IMR-90 (cell line): ENCODE measurements around the gene RASGRP2. TPM values are rescaled to one million over a fixed set of nuclear protein-coding genes. Genes with fewer than 3 reads are reported as not detected.

Experiments
- ATAC-seq: fragments of 200-7000 bp; cut with Tn5 transposase; 2 replicates; pipeline ENCODE4 v1.9.1; 2020; ENCODE audit warnings: low read depth, mild to moderate bottlenecking, moderate library complexity
- BruUV-seq: library from RNA; stranded (reverse); fragments of 400-500 nt; replicated peaks from 2 replicates; lab custom pipeline; 2021; lab: Mats Ljungman, UMichigan
- CTCF ChIA-PET: fragments of 300-600 bp; formaldehyde crosslinking; extraction: SDS; loops from one replicate; lab custom pipeline; 2021; ENCODE audit warnings: antibody characterized with exemption; lab: Yijun Ruan, JAX
- POLR2A ChIA-PET: fragments of 300-600 bp; sonication (Branson Sonifier 250); formaldehyde crosslinking; loops from one replicate; lab custom pipeline; 2022; ENCODE audit warnings: antibody characterized with exemption; ENCODE audit not compliant: unreplicated experiment; lab: Charles Lee
- DNase-seq: peaks from one replicate; pipeline ENCODE4 v3.0.0; 2013
- H2AFZ ChIP-seq: replicated peaks from 2 replicates; pipeline ENCODE3; 2013; ENCODE audit warnings: low read length, mild to moderate bottlenecking; ENCODE audit not compliant: poor library complexity
- H2AK5ac ChIP-seq: 2 replicates; pipeline ENCODE4 v1.6.1; 2013; ENCODE audit warnings: low read depth, low read length, inconsistent platforms
- H2AK9ac ChIP-seq: replicated peaks from 2 replicates; pipeline ENCODE3; 2013; ENCODE audit warnings: mild to moderate bottlenecking, low read depth, low read length, moderate library complexity; ENCODE audit not compliant: poor library complexity
- H2BK120ac ChIP-seq: 2 replicates; pipeline ENCODE4 v1.6.1; 2013; ENCODE audit warnings: low read depth, low read length, inconsistent platforms
- H2BK15ac ChIP-seq: 3 replicates; pipeline ENCODE4 v1.6.1; 2013; ENCODE audit warnings: low read depth, low read length, inconsistent platforms
- H2BK20ac ChIP-seq: 2 replicates; pipeline ENCODE4 v1.6.1; 2013; ENCODE audit warnings: low read depth, mild to moderate bottlenecking, inconsistent platforms, low read length, moderate library complexity
- H2BK5ac ChIP-seq: 2 replicates; pipeline ENCODE4 v1.6.1; 2013; ENCODE audit warnings: mild to moderate bottlenecking, low read depth, low read length, inconsistent platforms; ENCODE audit not compliant: poor library complexity, severe bottlenecking
- H3K14ac ChIP-seq: replicated peaks from 2 replicates; pipeline ENCODE4 v1.6.1; 2013; ENCODE audit warnings: low read depth, low read length, inconsistent platforms
- H3K18ac ChIP-seq: 2 replicates; pipeline ENCODE4 v1.6.1; 2013; ENCODE audit warnings: low read depth, low read length, control low read depth
- H3K23ac ChIP-seq: 2 replicates; pipeline ENCODE4 v1.6.1; 2013; ENCODE audit warnings: low read depth, low read length, inconsistent platforms
- H3K27ac ChIP-seq: 2 replicates; pipeline ENCODE4 v1.5.1; 2013; ENCODE audit warnings: mild to moderate bottlenecking, control low read depth, low read length; ENCODE audit not compliant: insufficient read depth
- H3K27me3 ChIP-seq: 2 replicates; pipeline ENCODE4 v1.6.1; 2013; ENCODE audit warnings: low read length; ENCODE audit not compliant: control insufficient read depth, insufficient read depth
- H3K36me3 ChIP-seq: 2 replicates; pipeline ENCODE4 v1.6.1; 2013; ENCODE audit warnings: low read length, mixed read lengths; ENCODE audit not compliant: control insufficient read depth, insufficient read depth
- H3K4ac ChIP-seq: 2 replicates; pipeline ENCODE4 v1.6.1; 2013; ENCODE audit warnings: low read depth, low read length, inconsistent platforms
- H3K4me1 ChIP-seq: 2 replicates; pipeline ENCODE4 v1.6.1; 2013; ENCODE audit warnings: low read length, mixed read lengths; ENCODE audit not compliant: control insufficient read depth, insufficient read depth
- H3K4me2 ChIP-seq: 2 replicates; pipeline ENCODE4 v1.6.1; 2013; ENCODE audit warnings: low read depth, mild to moderate bottlenecking, control low read depth, low read length, moderate library complexity
- H3K4me3 ChIP-seq: 2 replicates; pipeline ENCODE4 v1.5.1; 2013; ENCODE audit warnings: low read depth, mild to moderate bottlenecking, control low read depth, low read length, moderate library complexity; ENCODE audit not compliant: insufficient read depth
- H3K56ac ChIP-seq: 2 replicates; pipeline ENCODE4 v1.6.1; 2013; ENCODE audit warnings: low read length, inconsistent platforms; ENCODE audit not compliant: insufficient read depth; ENCODE audit errors: extremely low read depth
- H3K79me1 ChIP-seq, 2 experiments: 2 replicates each; pipeline ENCODE4 v1.6.1; 2013; ENCODE audit warnings: low read length in 2 of 2, inconsistent platforms in 1 of 2, low read depth in 1 of 2
- H3K9ac ChIP-seq: 2 replicates; pipeline ENCODE4 v1.6.1; 2013; ENCODE audit warnings: low read depth, low read length, control low read depth
- H3K9me1 ChIP-seq: 2 replicates; pipeline ENCODE4 v1.6.1; 2013; ENCODE audit warnings: low read length, inconsistent platforms; ENCODE audit not compliant: insufficient read depth
- H3K9me3 ChIP-seq: 2 replicates; pipeline ENCODE4 v1.6.1; 2013; ENCODE audit warnings: low read length; ENCODE audit not compliant: control insufficient read depth, insufficient read depth
- H4K20me1 ChIP-seq: 2 replicates; pipeline ENCODE4 v1.6.1; 2013; ENCODE audit warnings: low read length, inconsistent platforms; ENCODE audit not compliant: insufficient read depth
- H4K5ac ChIP-seq: 2 replicates; pipeline ENCODE4 v1.6.1; 2013; ENCODE audit warnings: mild to moderate bottlenecking, low read depth, low read length, control low read depth
- H4K8ac ChIP-seq, 2 experiments: 2 replicates each; pipeline ENCODE4 v1.6.1; 2013; ENCODE audit warnings: low read depth in 2 of 2, low read length in 2 of 2, control low read depth in 1 of 2, inconsistent platforms in 1 of 2
- H4K91ac ChIP-seq: 2 replicates; pipeline ENCODE4 v1.6.1; 2013; ENCODE audit warnings: low read depth, low read length, inconsistent platforms; ENCODE audit not compliant: insufficient read depth
- BHLHE40 ChIP-seq: fragments of 150-350 bp; IDR thresholded peaks from 2 replicates; pipeline ENCODE4 v1.6.1; 2016; ENCODE audit warnings: mild to moderate bottlenecking, low read depth, low read length
- CEBPB ChIP-seq: IDR thresholded peaks from 2 replicates; pipeline ENCODE4 v1.6.1; 2012; ENCODE audit warnings: low read depth, low read length, improper control_type of control experiment
- CHD1 ChIP-seq: IDR thresholded peaks from 2 replicates; pipeline ENCODE4 v1.6.1; 2012; ENCODE audit warnings: low read depth, low read length, improper control_type of control experiment
- CTCF ChIP-seq: conservative IDR thresholded peaks from 2 replicates; pipeline ENCODE4 v1.5.1; 2012; ENCODE audit warnings: mild to moderate bottlenecking, low read depth, low read length, improper control_type of control experiment
- FOS ChIP-seq: fragments of 150-350 bp; IDR thresholded peaks from 2 replicates; pipeline ENCODE4 v1.6.1; 2016; ENCODE audit warnings: low read depth, low read length
- MAFK ChIP-seq: IDR thresholded peaks from 2 replicates; pipeline ENCODE4 v1.6.1; 2012; ENCODE audit warnings: low read depth, low read length, improper control_type of control experiment
- MAZ ChIP-seq: IDR thresholded peaks from 2 replicates; pipeline ENCODE4 v1.6.1; 2012; ENCODE audit warnings: low read depth, mild to moderate bottlenecking, low read length, improper control_type of control experiment, moderate library complexity, borderline replicate concordance
- MXI1 ChIP-seq: IDR thresholded peaks from 2 replicates; pipeline ENCODE4 v1.6.1; 2012; ENCODE audit warnings: low read depth, mild to moderate bottlenecking, low read length, moderate library complexity, borderline replicate concordance
- NFE2L2 ChIP-seq: fragments of 150-350 bp; IDR thresholded peaks from 2 replicates; pipeline ENCODE4 v1.6.1; 2016; ENCODE audit warnings: low read depth, mild to moderate bottlenecking, low read length
- POLR2A ChIP-seq: IDR thresholded peaks from 2 replicates; pipeline ENCODE4 v1.6.1; 2012; ENCODE audit warnings: mild to moderate bottlenecking, low read depth, low read length
- RAD21 ChIP-seq: IDR thresholded peaks from 2 replicates; pipeline ENCODE4 v1.6.1; 2012; ENCODE audit warnings: low read length, improper control_type of control experiment
- RCOR1 ChIP-seq: IDR thresholded peaks from 2 replicates; pipeline ENCODE4 v1.6.1; 2012; ENCODE audit warnings: mild to moderate bottlenecking, low read length, improper control_type of control experiment; ENCODE audit not compliant: insufficient replicate concordance
- RFX5 ChIP-seq: IDR thresholded peaks from 2 replicates; pipeline ENCODE4 v1.8.0; 2012; ENCODE audit warnings: low read depth, mild to moderate bottlenecking, low read length, moderate library complexity
- SMC3 ChIP-seq: fragments of 150-350 bp; IDR thresholded peaks from 2 replicates; pipeline ENCODE4 v1.6.1; 2016; ENCODE audit warnings: low read depth, mild to moderate bottlenecking, antibody characterized with exemption, low read length, moderate library complexity
- USF2 ChIP-seq: fragments of 150-350 bp; IDR thresholded peaks from 2 replicates; pipeline ENCODE4 v1.6.1; 2017; ENCODE audit warnings: mild to moderate bottlenecking, antibody characterized with exemption, low read length, low read depth
- WGBS, 2 experiments: methylation state at CpG; one replicate each; pipeline versions ENCODE4 v1.1.5 to v1.1.7; 2013; ENCODE audit warnings: missing lambda C conversion rate in 2 of 2; ENCODE audit not compliant: insufficient read length in 1 of 2; ENCODE audit errors: extremely low coverage in 2 of 2; 5-methylcytosine and 5-hydroxymethylcytosine counted together
- dilution Hi-C: fragments of 300-500 bp; cut with HindIII; formaldehyde crosslinking; loops from one replicate; pipeline ENCODE4 v1.14.3; 2018; ENCODE audit warnings: low sequenced_read_pairs; ENCODE audit not compliant: unreplicated experiment
- in situ Hi-C: fragments of 300-500 bp; cut with MboI; formaldehyde crosslinking; loops from 3 replicates; pipeline ENCODE4 v1.14.3; 2019; ENCODE audit warnings: low sequenced_read_pairs, inconsistent platforms, mixed read lengths
- intact Hi-C: fragments of 100-400 bp; cut with micrococcal nuclease; formaldehyde crosslinking; loops from 2 replicates; pipeline ENCODE4 v1.10.0; 2022
- polyA plus RNA-seq, 3 experiments: library from polyadenylated mRNA; depleted of rRNA; stranded (reverse); fragments of >200 nt; gene quantifications; 2 replicates each; pipeline ENCODE4 v1.2.3, GENCODE V29; 2012; ENCODE audit warnings: low replicate concordance in 1 of 3
- total RNA-seq: library from RNA; depleted of rRNA; stranded (reverse); fragments of >200 nt; gene quantifications from 2 replicates; pipeline ENCODE4 v1.2.3, GENCODE V29; 2012
- TF ChIP-seq, protein P1 (sequence below): fragments of 150-350 bp; IDR thresholded peaks from 2 replicates; pipeline ENCODE4 v1.6.1; 2016; ENCODE audit warnings: low read depth, mild to moderate bottlenecking, low read length, moderate library complexity, borderline replicate concordance

RASGRP2 gene
- total and polyA plus RNA-seq, 2 of the 4 experiments (the other 2 are of a cell fraction) = 1.2 TPM; not detected in 1

DNA sequence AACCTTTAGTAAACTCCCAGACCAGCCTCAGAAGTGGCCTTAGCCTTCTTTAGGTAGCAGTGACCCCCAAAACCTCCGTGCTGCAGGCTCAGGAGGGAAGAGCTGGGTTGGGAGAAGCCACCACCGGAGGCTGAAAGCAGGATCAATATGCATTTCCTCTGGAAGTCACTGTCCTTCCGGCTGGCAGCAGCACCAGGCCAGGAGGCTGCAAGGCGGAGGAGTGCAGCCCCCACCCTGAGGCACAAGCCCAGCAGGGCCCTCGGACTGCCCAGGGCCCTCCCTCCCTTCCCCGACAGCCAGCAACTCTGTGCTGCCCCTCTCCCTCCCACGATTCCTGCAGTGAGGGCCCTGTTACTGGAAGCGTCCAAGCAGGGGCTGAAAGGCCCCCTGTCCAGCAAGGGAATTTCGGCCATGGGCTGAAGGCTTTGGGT, 17.7 kb downstream of the RASGRP2 start:
- no peak overlapping the region for H4K8ac ChIP-seq
- no peak overlapping the region for H4K91ac ChIP-seq
- dilution Hi-C loops (no loop called here), intact Hi-C loops (no loop called here), in situ Hi-C loops (no loop called here)
- no peak overlapping the region for H2BK120ac ChIP-seq
- CTCF ChIA-PET = no interaction called here
- H2BK15ac ChIP-seq = no peak overlapping the region
- no peaks in the 10 kb centered on the region for H3K79me1 ChIP-seq
- no peak overlapping the region for H3K4ac ChIP-seq
- H3K27ac ChIP-seq = no peak overlapping the region
- H3K18ac ChIP-seq = no peak overlapping the region
- H3K14ac ChIP-seq = no peak overlapping the region
- H3K4me1 ChIP-seq = no peaks in the 10 kb centered on the region
- no peak overlapping the region for H2BK20ac ChIP-seq
- no peak overlapping the region for H3K9ac ChIP-seq
- peak overlapping the region; percentile 32 for H2AFZ ChIP-seq
- H3K4me3 ChIP-seq = no peak overlapping the region
- H2AK9ac ChIP-seq = no peak overlapping the region
- H3K9me3 ChIP-seq = no peaks in the 10 kb centered on the region
- H3K36me3 ChIP-seq = no peaks in the 10 kb centered on the region
- H3K9me1 ChIP-seq = no peaks in the 10 kb centered on the region
- no peak overlapping the region for H4K5ac ChIP-seq
- DNase-seq (no peak), ATAC-seq (no peak)
- TF ChIP-seq RAD21 (no peak), FOS (no peak), SMC3 (no peak), USF2 (no peak), NFE2L2 (no peak), RFX5 (no peak), BHLHE40 (no peak), MXI1 (no peak), MAFK (no peak), POLR2A (no peak), CHD1 (no peak), RCOR1 (no peak), MAZ (no peak), CEBPB (no peak), CTCF (no peak)
- TF ChIP-seq, protein P1, sequence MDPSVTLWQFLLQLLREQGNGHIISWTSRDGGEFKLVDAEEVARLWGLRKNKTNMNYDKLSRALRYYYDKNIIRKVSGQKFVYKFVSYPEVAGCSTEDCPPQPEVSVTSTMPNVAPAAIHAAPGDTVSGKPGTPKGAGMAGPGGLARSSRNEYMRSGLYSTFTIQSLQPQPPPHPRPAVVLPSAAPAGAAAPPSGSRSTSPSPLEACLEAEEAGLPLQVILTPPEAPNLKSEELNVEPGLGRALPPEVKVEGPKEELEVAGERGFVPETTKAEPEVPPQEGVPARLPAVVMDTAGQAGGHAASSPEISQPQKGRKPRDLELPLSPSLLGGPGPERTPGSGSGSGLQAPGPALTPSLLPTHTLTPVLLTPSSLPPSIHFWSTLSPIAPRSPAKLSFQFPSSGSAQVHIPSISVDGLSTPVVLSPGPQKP = no peak
- no peak overlapping the region for H3K23ac ChIP-seq
- no TSS peak for BruUV-seq
- H2AK5ac ChIP-seq = no peak overlapping the region
- peaks cover 54% of the 10 kb centered on the region for H3K27me3 ChIP-seq
- H4K20me1 ChIP-seq = no peaks in the 10 kb centered on the region
- H2BK5ac ChIP-seq = no peak overlapping the region
- WGBS, 2 experiments = no CpG with 5 or more reads among the region's 9 CpGs
- no peak overlapping the region for H3K4me2 ChIP-seq
- POLR2A ChIA-PET = no interaction called here
- no peak overlapping the region for H3K56ac ChIP-seq
